Activated CD4-positive, alpha-beta T cell treated with anti-CD3 and anti-CD28 coated beads, Interleukin-2, amount 50 U/mL, for 16 hours (primary cell): ENCODE results near the gene CYSTM1.

Experiments
- DNase-seq: peaks from one replicate; pipeline ENCODE4 v3.0.0-alpha.2; 2020

CYSTM1 gene

GRCh38 chr5:140213370-140213983 lies 38.5 kb downstream of the CYSTM1 start:
- peak; percentile 52 for DNase-seq

GRCh38 chr5:140214831-140215230 lies 39.8 kb downstream of the CYSTM1 start:
- no peak for DNase-seq

- DNase-seq: no peak
These were observed 40.3 kb downstream of the CYSTM1 start for GRCh38 chr5:140215276-140215675.

- DNase-seq: no peak
These were observed 41.6 kb downstream of the CYSTM1 start for GRCh38 chr5:140216478-140217074.

- DNase-seq: no peak
These were observed 42.5 kb downstream of the CYSTM1 start for GRCh38 chr5:140217299-140218026.

- DNase-seq: no peak
These were observed 44.3 kb downstream of the CYSTM1 start for GRCh38 chr5:140219068-140219991.

- DNase-seq: peak; percentile 61
These were observed 45.2 kb downstream of the CYSTM1 start for GRCh38 chr5:140220032-140220697.

GRCh38 chr5:140220698-140221064 lies 45.7 kb downstream of the CYSTM1 start:
- DNase-seq: no peak

- peak; percentile 52 for DNase-seq
These were observed 46.8 kb downstream of the CYSTM1 start for GRCh38 chr5:140221697-140222223.

- no peak for DNase-seq
These were observed 47.4 kb downstream of the CYSTM1 start for GRCh38 chr5:140222416-140222815.

GRCh38 chr5:140223567-140223966 lies 48.6 kb downstream of the CYSTM1 start:
- DNase-seq: no peak

GRCh38 chr5:140224658-140225057 lies 49.7 kb downstream of the CYSTM1 start:
- DNase-seq: no peak

GRCh38 chr5:140225396-140225795 lies 50.4 kb downstream of the CYSTM1 start:
- DNase-seq: no peak

GRCh38 chr5:140227046-140227445 lies 52.1 kb downstream of the CYSTM1 start:
- no peak for DNase-seq

- no peak for DNase-seq
These were observed 53.4 kb downstream of the CYSTM1 start for GRCh38 chr5:140228364-140228837.

- DNase-seq: no peak
These were observed 55.4 kb downstream of the CYSTM1 start for GRCh38 chr5:140230373-140230772.

GRCh38 chr5:140232731-140233130 lies 57.7 kb downstream of the CYSTM1 start:
- DNase-seq: no peak

GRCh38 chr5:140234377-140234989 lies 59.5 kb downstream of the CYSTM1 start:
- no peak for DNase-seq

GRCh38 chr5:140235791-140236551 lies 61.0 kb downstream of the CYSTM1 start:
- DNase-seq: no peak

- no peak for DNase-seq
These were observed 62.1 kb downstream of the CYSTM1 start for GRCh38 chr5:140236891-140237598.
